Breast epithelium (tissue), 3 donors: Measurements from ENCODE around the gene OSBPL9.
"Not testable (repeated sequence)": the region's sequence is repeated elsewhere in the genome, so short reads cannot be mapped to it uniquely, and the experiment has no call there.

Experiments
- CTCF ChIP-seq, 3 donors: fragments of 450-650 bp; IDR thresholded peaks; one replicate each; pipeline ENCODE4 v1.5.1; 2016 to 2017; ENCODE audit warnings: antibody characterized with exemption in 3 of 3, mild to moderate bottlenecking in 3 of 3, moderate library complexity in 3 of 3
- POLR2A ChIP-seq: fragments of 450-650 bp; IDR thresholded peaks from one replicate; pipeline ENCODE4 v1.6.1; 2016; ENCODE audit warnings: antibody characterized with exemption, mild to moderate bottlenecking, moderate library complexity
- POLR2AphosphoS5 ChIP-seq, 3 donors: sonication (generic); formaldehyde crosslinking; IDR thresholded peaks; one replicate each; pipeline ENCODE4 v1.6.1; 2017; ENCODE audit warnings: antibody characterized with exemption in 3 of 3

GRCh38 chr1:51702220-51702619 is 85.3 kb downstream of the OSBPL9 start:
- TF ChIP-seq CTCF (IDR thresholded peaks at IDR 0.05); POLR2A; POLR2AphosphoS5 (IDR thresholded peaks at IDR 0.05): not testable (repeated sequence)
